ENCODE data around the gene DNAJC1.
"Not testable (repeated sequence)": the region's sequence is repeated elsewhere in the genome, so short reads cannot be mapped to it uniquely, and the experiment has no call there.

The DNAJC1 gene

DNA sequence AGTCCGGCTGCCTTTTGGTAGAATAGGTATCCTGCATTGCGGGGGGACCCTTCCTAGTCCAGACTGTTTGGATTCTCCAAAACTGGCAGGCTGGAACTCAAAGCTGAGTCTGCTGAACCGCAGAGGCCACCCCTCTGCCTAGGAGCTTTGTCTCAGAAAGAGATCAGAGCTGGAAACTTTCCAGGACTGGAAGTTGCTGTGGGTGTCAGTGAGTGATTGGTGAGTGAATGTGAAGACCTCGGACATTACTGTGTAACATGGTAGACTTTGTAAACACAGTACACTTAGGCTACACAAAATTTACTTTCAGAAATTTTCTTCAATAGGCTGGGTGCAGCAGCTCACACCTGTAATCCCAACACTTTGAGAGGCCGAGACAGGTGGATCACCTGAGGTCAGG lies 103.8 kb downstream of the DNAJC1 start:
- no peak for DNase-seq (ENCODE audit: low spot score)

- no peak for DNase-seq (ENCODE audit: low spot score)
Measured at GRCh38 chr10:21895932-21896331, 107.6 kb downstream of the DNAJC1 start.

DNA sequence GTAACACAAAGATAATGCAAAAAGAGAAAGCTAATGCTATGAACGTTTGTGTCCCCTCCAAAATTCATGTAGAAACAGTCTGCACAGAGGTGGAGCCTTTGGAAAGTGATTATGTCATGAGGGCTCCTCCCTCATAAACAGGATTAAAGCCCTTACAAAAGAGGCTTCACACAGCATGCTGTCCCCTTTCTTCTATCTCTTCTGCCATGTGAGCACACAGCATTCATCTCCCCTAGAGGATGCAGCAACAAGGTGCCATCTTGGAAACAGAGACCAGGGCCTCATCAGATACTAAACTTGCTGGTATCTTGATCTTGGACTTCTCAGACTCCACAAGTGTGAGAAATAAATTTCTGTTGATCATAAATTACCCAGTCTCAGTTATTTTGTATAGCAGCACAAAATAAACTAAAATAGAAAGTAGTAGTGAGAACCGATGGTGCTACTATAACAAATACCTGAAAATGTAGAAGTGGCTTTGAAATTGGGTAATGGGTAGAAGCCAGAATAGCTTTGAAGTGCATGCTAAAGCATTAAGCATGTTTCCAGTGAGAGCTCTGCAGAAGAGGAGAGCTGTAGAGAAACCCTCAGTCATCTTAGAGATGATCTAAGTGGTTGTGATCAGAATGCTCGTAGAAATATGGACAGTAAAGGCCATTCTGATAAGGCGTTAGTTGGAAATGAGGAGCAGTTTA lies 108.7 kb downstream of the DNAJC1 start:
- no peak for DNase-seq (ENCODE audit: low spot score)

- peak; percentile 6 for DNase-seq (ENCODE audit: low spot score)
Measured at GRCh38 chr10:21891439-21891838, 112.1 kb downstream of the DNAJC1 start.

DNA sequence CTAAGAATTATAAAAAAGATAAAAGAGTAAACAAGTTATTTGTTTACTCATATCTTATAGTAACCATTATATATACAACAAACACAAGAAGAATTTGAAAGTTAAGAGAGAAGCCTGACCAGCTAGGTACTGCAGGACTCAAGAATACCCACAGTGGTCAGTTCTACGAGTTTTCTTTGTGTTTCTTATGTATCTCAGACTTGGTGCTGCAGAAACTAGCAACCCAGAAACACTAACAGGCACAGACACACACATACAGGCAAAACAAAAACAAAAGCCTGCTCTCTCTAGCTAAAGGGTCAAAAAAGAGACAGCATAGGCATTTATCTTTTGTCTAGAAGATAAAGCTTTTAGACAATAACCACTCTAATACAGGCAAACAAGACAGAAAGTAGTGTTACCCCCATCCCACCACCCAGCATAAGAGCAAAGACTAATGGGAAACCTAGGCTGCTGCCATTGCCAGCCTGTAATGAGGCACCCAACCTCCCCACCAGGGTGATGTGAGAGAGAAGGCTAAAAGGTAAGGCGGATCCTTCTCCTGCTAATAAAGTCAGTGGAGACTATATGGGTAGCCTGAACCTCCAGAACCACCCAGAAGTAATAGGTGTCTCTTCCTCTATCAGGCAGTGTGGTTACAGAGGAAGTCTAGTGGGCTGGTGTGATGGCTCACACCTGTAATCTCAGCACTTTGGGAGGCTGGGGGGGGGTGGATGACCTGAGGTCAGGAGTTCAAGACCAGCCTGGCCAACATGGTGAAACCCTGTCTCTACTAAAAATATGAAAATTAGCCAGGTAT lies 113.9 kb downstream of the DNAJC1 start:
- DNase-seq (ENCODE audit: low spot score): no peak

GRCh38 chr10:21888959-21889358 lies 114.6 kb downstream of the DNAJC1 start:
- peak; percentile 13 for DNase-seq (ENCODE audit: low spot score)

- no peak for DNase-seq (ENCODE audit: low spot score)
Measured at GRCh38 chr10:21885940-21886339, 117.6 kb downstream of the DNAJC1 start.

- DNase-seq (ENCODE audit: low spot score): no peak
Measured at GRCh38 chr10:21873198-21873597, 130.3 kb downstream of the DNAJC1 start.

- DNase-seq (ENCODE audit: low spot score): not testable (repeated sequence)
Measured at GRCh38 chr10:21872771-21873170, 130.8 kb downstream of the DNAJC1 start.

GRCh38 chr10:21870849-21871248 lies 132.7 kb downstream of the DNAJC1 start:
- DNase-seq (ENCODE audit: low spot score): no peak

GRCh38 chr10:21869087-21869486 lies 134.4 kb downstream of the DNAJC1 start:
- not testable (repeated sequence) for DNase-seq (ENCODE audit: low spot score)

GRCh38 chr10:21860718-21861117 lies 142.8 kb downstream of the DNAJC1 start:
- no peak for DNase-seq (ENCODE audit: low spot score)

DNA sequence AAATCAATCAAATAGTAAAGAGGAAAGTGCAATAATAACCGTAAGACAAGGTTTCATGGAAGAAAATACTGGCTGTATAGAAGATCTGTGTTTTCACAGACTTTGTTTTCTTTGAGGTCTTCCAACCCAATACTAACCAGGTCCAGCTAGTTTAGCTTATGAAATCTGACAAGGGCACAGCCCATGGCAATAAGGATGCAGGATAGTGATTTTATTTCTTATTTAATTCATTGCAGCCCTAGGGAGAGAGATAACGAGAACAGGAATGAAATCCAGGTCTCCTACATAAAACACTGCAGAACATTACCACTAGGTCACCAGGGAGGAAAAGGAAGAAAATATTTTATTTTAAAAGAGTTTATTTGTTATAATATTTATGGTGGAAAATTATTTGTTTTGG lies 145.1 kb downstream of the DNAJC1 start:
- no peak for DNase-seq (ENCODE audit: low spot score)

DNA sequence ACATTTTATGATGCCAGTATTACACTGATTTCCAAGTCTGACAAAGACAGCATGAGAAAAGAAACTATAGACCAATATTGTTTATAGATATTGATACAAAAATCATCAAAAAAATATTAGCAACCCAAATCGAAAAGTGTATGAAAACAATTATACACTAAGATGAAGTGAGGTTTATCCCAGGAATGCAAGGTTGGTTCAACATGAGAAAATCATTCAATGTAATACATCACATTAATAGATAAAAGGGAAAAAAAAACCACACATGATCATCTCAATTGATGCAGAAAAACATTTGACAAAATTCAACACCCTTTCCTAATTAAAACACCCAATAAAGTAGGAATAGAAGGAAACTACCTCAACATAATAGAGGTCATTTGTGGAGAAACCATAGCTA lies 153.9 kb downstream of the DNAJC1 start:
- no peak for DNase-seq (ENCODE audit: low spot score)

- no peak for DNase-seq (ENCODE audit: low spot score)
Measured at GRCh38 chr10:21843645-21844044, 159.9 kb downstream of the DNAJC1 start.

- not testable (repeated sequence) for DNase-seq (ENCODE audit: low spot score)
Measured at GRCh38 chr10:21841273-21841672, 162.3 kb downstream of the DNAJC1 start.

GRCh38 chr10:21837487-21837886 lies 166.0 kb downstream of the DNAJC1 start:
- not testable (repeated sequence) for DNase-seq (ENCODE audit: low spot score)

DNA sequence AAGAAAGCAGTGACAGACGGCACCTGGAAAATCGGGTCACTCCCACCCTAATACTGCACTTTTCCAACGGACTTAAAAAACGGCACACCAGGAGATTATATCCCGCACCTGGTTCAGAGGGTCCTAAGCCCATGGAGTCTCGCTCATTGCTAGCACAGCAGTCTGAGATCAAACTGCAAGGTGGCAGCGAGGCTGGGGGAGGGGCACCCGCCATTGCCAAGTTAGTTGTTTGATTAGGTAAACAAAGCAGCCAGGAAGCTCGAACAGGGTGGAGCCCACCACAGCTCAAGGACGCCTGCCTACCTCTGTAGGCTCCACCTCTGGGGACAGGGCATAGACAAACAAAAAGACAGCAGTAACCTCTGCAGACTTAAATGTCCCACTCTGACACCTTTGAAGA lies 169.0 kb downstream of the DNAJC1 start:
- not testable (repeated sequence) for DNase-seq (ENCODE audit: low spot score)

GRCh38 chr10:21832821-21833130 lies 170.8 kb downstream of the DNAJC1 start:
- no peak for DNase-seq (ENCODE audit: low spot score)

DNA sequence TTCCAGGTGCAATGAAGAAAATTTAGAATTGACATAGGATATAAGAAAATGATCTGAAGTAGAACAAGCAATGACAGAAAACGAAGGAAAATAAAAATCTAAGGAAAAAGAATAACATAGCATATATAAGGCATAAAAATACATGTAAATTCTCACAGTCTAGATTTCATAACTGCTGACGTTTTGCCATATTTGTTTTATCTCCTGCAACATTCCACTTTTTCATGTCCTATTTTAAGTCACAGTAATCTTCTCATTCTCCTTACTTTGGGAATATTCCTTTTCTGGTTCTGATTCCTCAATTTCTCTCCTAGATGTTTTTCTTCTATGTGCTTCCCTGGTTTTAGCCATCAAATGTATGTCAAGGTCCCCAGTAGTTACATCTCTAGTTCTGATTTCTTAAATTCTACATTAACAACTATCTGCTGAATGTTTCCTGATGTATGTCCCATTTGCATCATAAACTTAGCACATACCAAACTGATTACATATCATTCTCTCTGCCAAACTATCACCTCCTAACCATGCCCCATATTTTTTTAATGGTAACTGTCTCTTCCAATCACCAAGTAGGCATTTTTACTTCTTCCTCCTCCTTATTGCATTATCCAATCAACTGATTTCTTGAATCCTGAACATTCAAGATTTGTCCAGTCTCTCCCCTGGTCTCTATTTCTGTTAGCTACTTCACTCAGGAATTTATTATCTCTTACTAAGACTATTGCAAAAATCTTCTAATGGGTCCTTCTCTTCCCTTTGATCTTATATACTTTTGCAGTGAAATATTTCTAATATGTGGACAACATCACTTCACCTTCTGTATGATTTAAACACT lies 171.3 kb downstream of the DNAJC1 start:
- DNase-seq (ENCODE audit: low spot score): no peak

GRCh38 chr10:21830037-21830436 lies 173.5 kb downstream of the DNAJC1 start:
- DNase-seq (ENCODE audit: low spot score): no peak

DNA sequence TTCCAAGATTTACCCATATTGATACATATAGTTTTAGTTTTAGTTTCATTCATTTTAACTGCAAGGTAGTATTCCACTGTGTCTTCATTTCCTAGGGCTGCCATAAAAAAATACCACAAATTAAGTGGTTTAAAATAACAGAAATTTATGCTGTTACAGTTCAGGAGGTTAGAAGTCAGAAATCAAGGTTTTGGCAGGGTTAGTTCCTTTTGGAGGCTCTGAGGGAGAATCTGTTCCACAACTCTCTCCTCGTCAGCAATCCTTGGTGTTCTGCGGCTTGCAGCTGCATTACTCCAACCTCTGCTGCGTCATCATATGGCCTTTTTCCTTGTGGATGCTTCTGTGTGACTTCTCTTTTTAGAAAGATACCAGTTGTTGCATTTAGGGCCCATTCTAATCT lies 176.2 kb downstream of the DNAJC1 start:
- DNase-seq (ENCODE audit: low spot score): no peak

DNA sequence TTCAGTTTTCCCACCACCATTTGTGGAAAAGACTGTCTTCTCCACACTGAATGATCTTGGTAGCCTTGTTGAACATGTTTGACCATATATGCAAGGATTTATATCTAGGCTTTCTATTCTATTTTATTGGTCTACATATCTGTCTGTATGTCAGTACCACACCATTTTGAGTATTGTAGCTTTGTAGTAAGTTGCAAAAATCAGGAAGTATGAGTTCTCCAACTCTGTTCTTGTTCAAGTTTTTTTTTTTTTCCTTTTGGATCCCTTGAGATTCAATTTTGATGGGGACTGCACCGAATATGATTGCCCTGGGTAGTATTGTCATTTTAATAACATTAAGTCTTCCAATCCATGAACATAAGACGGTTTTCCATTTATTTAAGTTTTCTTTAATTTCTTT lies 176.8 kb downstream of the DNAJC1 start:
- DNase-seq (ENCODE audit: low spot score): no peak
